Measurements from ENCODE around the gene CARD14.
A peak's percentile ranks its signal among the peaks of the same experiment; 100 is the strongest.

CARD14 gene

GRCh38 chr17:80222376-80223141 is 52.7 kb downstream of the CARD14 start:
- no peak for TF ChIP-seq CTCF (conservative IDR thresholded peaks at IDR 0.05)
- H3K27ac ChIP-seq: no peak overlapping the region

GRCh38 chr17:80223142-80223815 is 53.4 kb downstream of the CARD14 start:
- TF ChIP-seq CTCF (conservative IDR thresholded peaks at IDR 0.05): no peak
- H3K27ac ChIP-seq: no peak overlapping the region

GRCh38 chr17:80223838-80224497 is 54.1 kb downstream of the CARD14 start:
- TF ChIP-seq CTCF (conservative IDR thresholded peaks at IDR 0.05): no peak
- no peak overlapping the region for H3K27ac ChIP-seq

GRCh38 chr17:80224683-80225082 is 54.9 kb downstream of the CARD14 start:
- H3K27ac ChIP-seq: no peak overlapping the region

GRCh38 chr17:80225230-80225629 is 55.4 kb downstream of the CARD14 start:
- no peak for TF ChIP-seq CTCF (conservative IDR thresholded peaks at IDR 0.05)
- H3K27ac ChIP-seq: peak overlapping the region; percentile 29; the same call in 1 of the 2 replicates

More at GRCh38 chr17:80224683-80225082, 54.9 kb downstream of the CARD14 start:
- no peak for TF ChIP-seq CTCF (conservative IDR thresholded peaks at IDR 0.05)

GRCh38 chr17:80227156-80227555 is 57.3 kb downstream of the CARD14 start:
- no peak overlapping the region for H3K27ac ChIP-seq
- no peak for TF ChIP-seq CTCF (conservative IDR thresholded peaks at IDR 0.05)

- TF ChIP-seq CTCF (conservative IDR thresholded peaks at IDR 0.05): no peak
- H3K27ac ChIP-seq: no peak overlapping the region
These were observed 57.8 kb downstream of the CARD14 start for GRCh38 chr17:80227666-80228065.
